Vagina (tissue), 2 donors: ENCODE results near the gene KDM3A.

Experiments used
- POLR2A ChIP-seq, 2 donors: fragments of 450-650 bp; IDR thresholded peaks; one replicate each; pipeline ENCODE4 v1.6.1; 2017; ENCODE audit warnings: antibody characterized with exemption in 2 of 2, mild to moderate bottlenecking in 2 of 2, moderate library complexity in 2 of 2
- POLR2AphosphoS5 ChIP-seq, 2 donors: sonication (generic); formaldehyde crosslinking; IDR thresholded peaks; one replicate each; pipeline ENCODE4 v1.9.0; 2017; ENCODE audit warnings: antibody characterized with exemption in 2 of 2, mild to moderate bottlenecking in 2 of 2, low read depth in 1 of 2; ENCODE audit not compliant: insufficient read depth in 1 of 2
- TF ChIP-seq, protein P1 (sequence below), 3 experiments: fragments of 450-650 bp in 2 of 3; fragments of 200-600 bp in 1 of 3; sonication (generic) in 1 of 3; IDR thresholded peaks; one replicate each; pipeline ENCODE4 v1.5.1; 2017 to 2019; ENCODE audit warnings: antibody characterized with exemption in 3 of 3, mild to moderate bottlenecking in 2 of 3, moderate library complexity in 2 of 3

DNA sequence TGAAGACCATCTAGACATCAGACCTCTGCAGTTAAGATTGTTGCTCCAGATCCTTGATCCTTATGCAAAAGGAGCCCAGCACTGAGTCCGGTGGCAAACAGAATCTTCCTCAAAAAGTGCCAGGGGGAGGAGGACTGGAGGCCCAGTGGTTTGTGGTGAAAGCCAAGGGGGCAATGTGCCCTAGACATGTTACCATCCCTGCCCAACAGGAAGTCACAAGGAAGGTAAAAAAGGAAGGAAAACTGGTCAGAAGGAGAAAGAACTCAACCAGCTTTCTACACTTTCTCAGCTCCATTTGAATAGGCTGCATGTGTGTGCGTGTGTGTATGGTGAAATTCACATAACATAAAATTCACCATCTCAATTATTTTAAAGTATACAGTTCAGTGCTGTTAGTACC lies 25.0 kb upstream of the KDM3A start:
- TF ChIP-seq, protein P1, sequence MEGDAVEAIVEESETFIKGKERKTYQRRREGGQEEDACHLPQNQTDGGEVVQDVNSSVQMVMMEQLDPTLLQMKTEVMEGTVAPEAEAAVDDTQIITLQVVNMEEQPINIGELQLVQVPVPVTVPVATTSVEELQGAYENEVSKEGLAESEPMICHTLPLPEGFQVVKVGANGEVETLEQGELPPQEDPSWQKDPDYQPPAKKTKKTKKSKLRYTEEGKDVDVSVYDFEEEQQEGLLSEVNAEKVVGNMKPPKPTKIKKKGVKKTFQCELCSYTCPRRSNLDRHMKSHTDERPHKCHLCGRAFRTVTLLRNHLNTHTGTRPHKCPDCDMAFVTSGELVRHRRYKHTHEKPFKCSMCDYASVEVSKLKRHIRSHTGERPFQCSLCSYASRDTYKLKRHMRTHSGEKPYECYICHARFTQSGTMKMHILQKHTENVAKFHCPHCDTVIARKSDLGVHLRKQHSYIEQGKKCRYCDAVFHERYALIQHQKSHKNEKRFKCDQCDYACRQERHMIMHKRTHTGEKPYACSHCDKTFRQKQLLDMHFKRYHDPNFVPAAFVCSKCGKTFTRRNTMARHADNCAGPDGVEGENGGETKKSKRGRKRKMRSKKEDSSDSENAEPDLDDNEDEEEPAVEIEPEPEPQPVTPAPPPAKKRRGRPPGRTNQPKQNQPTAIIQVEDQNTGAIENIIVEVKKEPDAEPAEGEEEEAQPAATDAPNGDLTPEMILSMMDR (IDR thresholded peaks at IDR 0.05), result no peak
- TF ChIP-seq POLR2AphosphoS5 (IDR thresholded peaks at IDR 0.05; ENCODE audit: insufficient read depth in 1 of 2, low read depth in 1 of 2), result no peak
- TF ChIP-seq POLR2A (IDR thresholded peaks at IDR 0.05), result no peak
